ENCODE measurements around the gene CCDC82.

CCDC82 gene

GRCh38 chr11:96322775-96323641 lies 66.7 kb downstream of the CCDC82 start (continued):
- no peak for TF ChIP-seq INSM2 (tag by site-specific recombination; IDR thresholded peaks at IDR 0.05)

GRCh38 chr11:96321091-96321490 lies 68.6 kb downstream of the CCDC82 start:
- no peaks in the 10 kb centered on the region for H3K36me3 ChIP-seq (ENCODE audit: control insufficient read depth in 2 of 2, insufficient read depth in 1 of 2, low read length in 2 of 2)
- no peaks in the 10 kb centered on the region for H3K4me1 ChIP-seq (ENCODE audit: control insufficient read depth, insufficient read depth, low read length)
- no peaks in the 10 kb centered on the region for H3K9me3 ChIP-seq (ENCODE audit: control insufficient read depth, insufficient read depth, low read depth, low read length)
- no peak overlapping the region for H3K4me3 ChIP-seq (ENCODE audit: low read depth, low read length)
- TF ChIP-seq ZNF121 (tag by site-specific recombination; IDR thresholded peaks at IDR 0.05): no peak
- TF ChIP-seq ZNF133 (tag by site-specific recombination; IDR thresholded peaks at IDR 0.05): no peak
- no peak for TF ChIP-seq ZNF146 (tag by site-specific recombination; IDR thresholded peaks at IDR 0.05)
- ChIA-PET POLR2A (no interaction called here), CTCF (interaction anchor here (0.9 to 1.4 kb wide), 2 partner anchors 15 to 22 kb away, joined by 3 to 5 read pairs; partner anchors contain the start of gene MAML2)
- no peak overlapping the region for H3K27ac ChIP-seq (ENCODE audit: extremely low read depth, low read depth, low read length)

GRCh38 chr11:96319898-96320656 lies 69.6 kb downstream of the CCDC82 start:
- no peaks in the 10 kb centered on the region for H3K36me3 ChIP-seq (ENCODE audit: control insufficient read depth in 2 of 2, insufficient read depth in 1 of 2, low read length in 2 of 2)
- no peaks in the 10 kb centered on the region for H3K9me3 ChIP-seq (ENCODE audit: control insufficient read depth, insufficient read depth, low read depth, low read length)
- no peak overlapping the region for H3K4me3 ChIP-seq (ENCODE audit: low read depth, low read length)
- ChIA-PET POLR2A (interaction anchor here (1.2 kb wide), 1 partner anchor 23 kb away, joined by 3 read pairs; the partner anchor contains the start of gene MAML2), CTCF (interaction anchor here (1.3 kb wide), 1 partner anchor 10 kb away, joined by 4 read pairs; no protein-coding TSS in a partner anchor)
- no peaks in the 10 kb centered on the region for H3K4me1 ChIP-seq (ENCODE audit: control insufficient read depth, insufficient read depth, low read length)
- no peak overlapping the region for H3K27ac ChIP-seq (ENCODE audit: extremely low read depth, low read depth, low read length)
- no peak for TF ChIP-seq ZBTB17 (tag by site-specific recombination; IDR thresholded peaks at IDR 0.05)
- TF ChIP-seq ZNF202 (tag by site-specific recombination; IDR thresholded peaks at IDR 0.05; ENCODE audit: borderline replicate concordance): no peak
- TF ChIP-seq BCL11B (tag by site-specific recombination; IDR thresholded peaks at IDR 0.05; ENCODE audit: low read depth): no peak
- no peak for TF ChIP-seq ZNF121 (tag by site-specific recombination; IDR thresholded peaks at IDR 0.05)
- TF ChIP-seq ZNF654 (tag by site-specific recombination; IDR thresholded peaks at IDR 0.05; ENCODE audit: low read depth): no peak
- no peak for TF ChIP-seq BCL6B (tag by site-specific recombination; IDR thresholded peaks at IDR 0.05)
- no peak for TF ChIP-seq ZNF626 (tag by site-specific recombination; IDR thresholded peaks at IDR 0.05)
- TF ChIP-seq ZNF645 (tag by site-specific recombination; IDR thresholded peaks at IDR 0.05): no peak
- no peak for TF ChIP-seq ZSCAN18 (tag by site-specific recombination; IDR thresholded peaks at IDR 0.05)
- TF ChIP-seq ZBTB11 (tag by site-specific recombination; conservative IDR thresholded peaks at IDR 0.05; ENCODE audit: low read depth): no peak
- no peak for TF ChIP-seq ZNF350 (tag by site-specific recombination; IDR thresholded peaks at IDR 0.05)
- no peak for TF ChIP-seq SP2 (tag by site-specific recombination; IDR thresholded peaks at IDR 0.05)
- TF ChIP-seq PRDM1 (tag by site-specific recombination; IDR thresholded peaks at IDR 0.05): no peak
- TF ChIP-seq ZNF362 (tag by site-specific recombination; IDR thresholded peaks at IDR 0.05): no peak
- no peak for TF ChIP-seq YY1 (tag by site-specific recombination; IDR thresholded peaks at IDR 0.05)
